Ammon's horn (tissue), 1 donor: ENCODE measurements around the gene NLRP1.

Experiments
- DNase-seq: peaks from one replicate; pipeline ENCODE4 v3.0.0-alpha.2; 2016; ENCODE audit warnings: low spot score

NLRP1 gene

GRCh38 chr17:5557485-5557884 lies 26.8 kb downstream of the NLRP1 start:
- no peak for DNase-seq

DNA sequence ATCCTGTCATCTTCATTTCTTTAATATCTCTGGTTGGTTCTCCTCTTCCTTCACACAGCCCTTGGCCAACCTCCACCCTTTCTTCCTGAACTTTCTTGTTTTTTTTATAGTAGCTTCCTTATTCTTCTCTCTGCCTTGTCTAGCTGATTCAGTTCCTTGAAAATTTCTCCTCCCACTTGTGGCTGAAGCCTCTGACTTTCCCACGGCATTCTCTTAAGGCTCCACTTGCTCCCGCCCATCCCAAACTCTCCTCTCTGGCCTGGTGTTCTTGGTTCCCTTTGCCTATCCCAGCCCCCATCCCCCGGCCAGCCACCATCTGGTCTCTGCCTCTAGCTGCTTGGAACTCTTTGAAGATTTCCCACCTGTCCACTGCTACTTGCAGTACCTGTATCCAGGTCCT lies 29.1 kb downstream of the NLRP1 start:
- no peak for DNase-seq

DNA sequence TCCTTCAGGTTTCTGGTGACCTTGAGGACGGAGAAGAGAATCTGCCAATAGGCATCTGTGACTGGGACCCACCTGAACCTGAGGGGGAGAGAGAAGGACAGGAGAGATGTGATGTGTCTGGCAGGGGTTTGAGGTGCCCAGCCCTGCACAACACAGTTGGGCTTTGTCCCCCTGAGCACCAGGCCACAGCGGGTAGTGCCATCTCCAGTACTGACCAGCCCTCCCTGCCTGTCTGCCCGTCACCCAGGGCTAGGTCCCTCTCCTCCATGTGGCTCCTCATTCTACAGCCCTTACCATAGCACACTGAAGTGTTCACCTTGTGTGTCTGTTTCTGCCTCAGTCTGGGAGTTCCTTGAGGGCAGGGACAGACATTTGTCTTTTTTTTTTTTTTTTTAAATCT lies 30.8 kb downstream of the NLRP1 start:
- no peak for DNase-seq

DNA sequence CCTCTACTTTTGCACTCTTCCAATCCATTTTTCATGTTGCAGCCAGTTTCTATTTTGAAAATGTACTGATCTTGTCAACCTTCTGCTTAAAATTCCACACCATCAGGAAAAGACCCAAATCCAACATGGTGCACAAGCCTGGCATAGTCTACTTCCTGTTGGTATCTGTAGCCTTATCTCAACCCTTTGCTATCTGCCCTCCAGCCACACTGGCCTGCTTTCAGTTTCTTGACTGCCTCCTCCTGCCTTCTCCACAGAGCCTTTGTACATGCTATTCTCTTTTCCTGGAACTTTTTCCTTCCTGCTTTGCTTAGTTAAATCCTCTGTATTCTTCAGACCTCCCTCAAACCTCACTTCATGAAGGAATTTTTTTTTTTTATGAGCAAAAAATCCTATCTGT lies 31.5 kb downstream of the NLRP1 start:
- DNase-seq: no peak

DNA sequence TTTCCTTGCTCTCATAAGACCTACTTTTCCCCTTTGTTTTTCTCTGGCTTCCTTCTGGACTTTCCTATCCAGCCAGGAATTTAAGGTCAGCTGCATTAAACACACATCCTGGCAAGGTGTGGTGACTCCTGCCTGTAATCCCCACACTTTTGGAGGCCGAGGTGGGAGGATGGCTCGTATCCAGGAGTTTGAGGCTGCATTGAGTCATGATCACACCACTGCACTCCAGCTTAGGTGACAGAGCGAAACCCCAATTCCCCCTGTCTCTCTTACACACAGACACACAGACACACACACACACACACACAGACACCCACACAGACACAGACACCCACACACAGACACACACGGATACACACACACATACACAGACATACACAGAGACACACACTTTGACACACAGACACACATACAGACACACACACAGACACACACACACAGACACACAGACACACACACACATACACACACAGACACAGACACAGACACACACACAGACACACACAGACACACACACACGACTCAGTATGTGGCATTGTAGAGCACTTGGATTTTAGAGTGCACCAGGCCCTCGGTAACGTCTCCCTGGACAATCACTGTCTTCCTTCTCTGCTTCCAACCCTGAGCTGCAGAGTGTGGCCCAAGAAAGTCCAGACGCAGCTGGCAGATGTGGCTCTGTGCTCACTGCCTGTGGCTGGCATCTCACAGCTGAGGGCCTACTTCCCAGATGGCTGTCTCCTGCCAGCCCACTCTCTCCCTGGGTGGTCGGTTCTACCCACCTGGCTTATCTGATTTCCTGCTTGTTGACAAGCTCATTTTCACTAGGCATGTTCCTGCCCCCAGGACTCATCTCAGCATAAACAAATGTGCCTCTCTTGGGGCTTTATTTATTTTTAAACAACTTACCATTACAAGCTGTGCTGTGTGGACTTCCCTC lies 39.0 kb downstream of the NLRP1 start:
- no peak for DNase-seq

GRCh38 chr17:5544115-5544514 lies 40.2 kb downstream of the NLRP1 start:
- no peak for DNase-seq

- no peak for DNase-seq
These were observed 42.6 kb downstream of the NLRP1 start for GRCh38 chr17:5541610-5542202.

GRCh38 chr17:5540321-5540720 lies 44.0 kb downstream of the NLRP1 start:
- no peak for DNase-seq

DNA sequence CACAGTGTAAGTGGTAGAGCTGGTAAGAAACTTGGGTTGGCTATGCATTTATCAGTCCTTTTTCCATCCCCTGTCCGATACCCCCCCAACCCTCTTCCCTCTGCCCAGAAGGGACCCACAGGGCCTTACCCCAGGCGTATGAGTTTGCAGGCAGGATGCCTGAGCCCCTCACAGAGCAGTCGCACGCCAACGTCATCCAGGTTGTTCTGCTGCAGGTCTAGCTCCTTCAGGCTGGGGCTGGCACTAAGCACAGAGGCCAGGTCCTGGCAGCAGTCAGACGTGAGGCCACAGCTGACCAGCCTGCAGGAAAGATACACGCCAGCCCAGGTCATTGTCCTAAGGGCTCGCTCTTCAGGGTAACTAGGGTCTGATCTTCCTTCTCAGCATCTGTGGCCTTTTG lies 45.0 kb downstream of the NLRP1 start:
- DNase-seq: no peak

- DNase-seq: no peak
These were observed 47.3 kb downstream of the NLRP1 start for GRCh38 chr17:5536866-5537650.

- no peak for DNase-seq
These were observed 48.9 kb downstream of the NLRP1 start for GRCh38 chr17:5535436-5535835.

- no peak for DNase-seq
These were observed 50.6 kb downstream of the NLRP1 start for GRCh38 chr17:5533486-5534315.

GRCh38 chr17:5532581-5532980 lies 51.7 kb downstream of the NLRP1 start:
- DNase-seq: no peak

- DNase-seq: no peak
These were observed 53.3 kb downstream of the NLRP1 start for GRCh38 chr17:5531085-5531418.

DNA sequence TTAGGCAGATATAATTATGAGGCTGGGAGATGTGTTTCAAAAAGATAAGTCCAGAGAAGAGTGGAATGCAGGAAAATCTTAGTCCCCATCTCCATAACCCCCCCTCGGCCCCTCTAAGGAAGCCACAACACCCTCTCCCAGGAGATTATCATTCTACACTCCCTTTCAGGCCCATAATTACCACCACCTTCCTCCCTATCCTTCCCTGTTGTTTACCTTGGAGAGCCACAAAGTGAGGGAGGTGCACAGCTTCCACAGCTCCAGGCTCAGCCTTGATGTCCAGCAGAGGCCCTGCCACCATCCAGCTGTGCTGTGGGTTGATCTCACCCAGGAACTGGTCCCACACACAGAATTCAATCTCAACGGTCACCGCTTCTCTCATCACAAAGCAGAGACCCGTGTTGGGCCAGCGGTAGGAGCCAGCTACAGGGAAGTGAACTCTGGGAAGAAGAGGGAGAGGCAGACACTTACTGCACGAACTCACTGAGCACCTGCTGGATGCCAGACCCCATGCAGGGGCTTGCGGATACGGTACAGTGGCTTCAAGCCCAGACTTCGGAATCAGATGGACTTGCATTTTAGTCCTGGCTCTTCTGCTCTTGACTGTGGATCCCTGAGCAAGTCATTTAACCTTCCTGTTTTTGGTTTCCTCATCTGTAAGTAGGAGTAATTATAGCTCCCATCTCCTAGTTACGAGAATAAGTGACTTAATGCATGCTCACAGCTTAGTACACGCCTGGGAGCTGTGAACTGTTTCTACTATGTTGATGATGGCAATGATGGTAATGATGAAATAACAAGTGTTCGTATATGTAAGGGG lies 53.8 kb downstream of the NLRP1 start:
- DNase-seq: no peak

GRCh38 chr17:5527601-5528250 lies 56.6 kb downstream of the NLRP1 start:
- no peak for DNase-seq

DNA sequence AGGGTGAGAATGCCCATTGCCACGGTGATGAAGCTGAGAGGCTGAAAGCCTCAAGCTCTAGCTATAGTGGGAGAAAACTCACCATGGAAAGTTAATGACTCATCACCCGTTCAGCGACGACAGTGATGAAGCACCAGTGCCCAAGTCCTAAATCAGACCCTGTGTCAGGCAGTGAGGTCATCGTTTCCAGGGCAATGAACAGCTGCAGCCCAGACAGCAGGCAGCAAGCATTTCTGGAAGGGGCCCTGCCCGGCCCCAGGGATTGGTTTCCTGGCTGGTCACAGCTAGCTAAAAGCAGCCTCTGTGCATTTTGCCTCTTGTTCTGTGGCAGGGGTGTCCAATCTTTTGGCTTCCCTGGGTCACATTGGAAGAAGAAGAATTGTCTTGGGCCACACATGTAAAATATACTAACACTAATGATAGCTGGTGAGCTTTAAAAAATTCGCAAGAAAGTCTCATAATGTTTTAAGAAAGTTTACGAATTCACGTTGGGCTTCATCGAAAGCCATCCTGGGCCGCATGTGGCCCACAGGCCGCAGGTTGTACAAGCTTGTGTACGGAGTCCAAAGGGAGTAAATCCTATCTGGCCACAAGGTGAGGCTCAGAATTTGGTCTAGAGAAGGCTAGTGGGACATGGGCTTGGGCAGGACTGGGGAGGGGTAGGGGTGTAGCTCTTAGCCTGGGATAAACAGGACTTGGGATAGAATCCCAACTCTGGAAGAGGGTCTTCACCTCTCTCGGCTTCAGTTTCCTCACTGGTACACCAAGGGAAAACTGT lies 57.3 kb downstream of the NLRP1 start:
- peak; percentile 84 for DNase-seq

GRCh38 chr17:5523249-5523648 lies 61.1 kb downstream of the NLRP1 start:
- no peak for DNase-seq

DNA sequence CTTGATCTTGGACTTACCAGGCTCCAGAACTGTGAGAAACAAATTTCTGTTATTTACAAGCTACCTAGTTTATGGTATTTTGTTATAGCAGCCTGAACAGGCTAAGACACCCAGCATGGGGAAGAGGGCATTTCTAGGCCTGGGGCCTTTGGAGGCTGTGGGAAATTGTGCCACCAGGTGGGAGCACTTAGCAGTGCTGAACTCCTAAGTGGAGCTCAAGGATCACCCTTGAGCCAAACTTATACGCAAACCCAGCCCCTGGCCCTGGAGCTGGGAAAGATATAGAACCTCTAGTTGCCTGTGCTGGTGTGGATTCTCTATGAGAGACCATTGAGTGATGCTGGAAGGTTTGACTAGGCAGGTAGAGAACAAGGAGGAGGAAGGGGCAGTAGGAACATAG lies 61.8 kb downstream of the NLRP1 start:
- DNase-seq: no peak
